Thyroid gland (tissue), 4 donors: Measurements from ENCODE around the gene ANGPT4. TPM values are rescaled to one million over a fixed set of nuclear protein-coding genes. Genes with fewer than 3 reads are reported as not detected.

Experiments
- DNase-seq, 2 donors: peaks; one replicate each; pipeline ENCODE4 v3.0.0-alpha.2; 2019
- H3K27ac ChIP-seq, 3 donors: fragments of 200-600 bp; sonication (generic); 1 replicate in 2 of 3; 2 replicates in 1 of 3; pipeline ENCODE4 v1.5.1; 2016 to 2019; ENCODE audit warnings: mild to moderate bottlenecking in 1 of 3, moderate library complexity in 1 of 3
- H3K27me3 ChIP-seq: fragments of 200-600 bp; sonication (generic); one replicate; pipeline ENCODE4 v1.5.1; 2019
- H3K36me3 ChIP-seq, 2 donors: fragments of 200-600 bp; sonication (generic); one replicate each; pipeline ENCODE4 v1.5.1; 2016 to 2019
- H3K4me1 ChIP-seq, 2 donors: fragments of 200-600 bp; sonication (generic); one replicate each; pipeline ENCODE4 v1.5.1; 2017 to 2019
- H3K4me3 ChIP-seq, 3 donors: fragments of 200-600 bp; sonication (generic); replicated peaks in 1 of 3; 1 replicate in 2 of 3; 2 replicates in 1 of 3; pipeline ENCODE4 v1.5.1; 2016; ENCODE audit warnings: mild to moderate bottlenecking in 1 of 3
- H3K9me3 ChIP-seq: fragments of 200-600 bp; sonication (generic); one replicate; pipeline ENCODE4 v1.5.1; 2017
- CTCF ChIP-seq, 6 experiments: fragments of 200-600 bp in 3 of 6; fragments of 450-650 bp in 3 of 6; sonication (generic) in 3 of 6; IDR thresholded peaks; one replicate each; pipeline ENCODE4 v1.5.1; 2016 to 2019; ENCODE audit warnings: antibody characterized with exemption in 6 of 6, mild to moderate bottlenecking in 2 of 6, inconsistent platforms in 1 of 6, moderate library complexity in 1 of 6
- POLR2A ChIP-seq, 2 donors: fragments of 450-650 bp; IDR thresholded peaks; one replicate each; pipeline ENCODE4 v1.6.1; 2017; ENCODE audit warnings: antibody characterized with exemption in 2 of 2, mild to moderate bottlenecking in 2 of 2, moderate library complexity in 1 of 2
- WGBS, 2 donors: methylation state at CpG; one replicate each; pipeline ENCODE4 v1.1.5; 2017; 5-methylcytosine and 5-hydroxymethylcytosine counted together
- intact Hi-C: fragments of 100-400 bp; cut with DNase I; formaldehyde crosslinking; loops from one replicate; pipeline ENCODE4 v1.15.1; 2023
- total RNA-seq, 4 donors: library from RNA; depleted of rRNA; stranded (reverse); fragments of >200 nt; gene quantifications; one replicate each; pipeline ENCODE4 v1.2.3, GENCODE V29; 2016

Gene ANGPT4
- total RNA-seq, 4 donors from 2014 or later, result 0.40 to 3.8 (median 3.2) TPM

- H3K36me3 ChIP-seq, result no peaks in the 10 kb centered on the region
- H3K9me3 ChIP-seq, result no peaks in the 10 kb centered on the region
- no peak for TF ChIP-seq POLR2A (IDR thresholded peaks at IDR 0.05)
- TF ChIP-seq CTCF (IDR thresholded peaks at IDR 0.05), result peak in 5 of 6 experiments; percentile 28 to 77 (median 60)
- DNase-seq, result peak; percentile 79 to 82
- H3K27ac ChIP-seq, result no peak overlapping the region
- 10 to 26% methylated on average over 14 to 41 of the region's 41 CpGs for WGBS, 2 donors
- H3K27me3 ChIP-seq, result no peaks in the 10 kb centered on the region
- peaks cover 12 to 13% of the 10 kb centered on the region in 2 donors for H3K4me1 ChIP-seq
- no peak overlapping the region for H3K4me3 ChIP-seq
- intact Hi-C loops, result loop anchor here (5.0 kb wide), 1 partner anchor 67 kb away; no protein-coding TSS in a partner anchor
Observed at GRCh38 chr20:884983-885952, 30.9 kb downstream of the ANGPT4 start.

- intact Hi-C loops, result no loop called here
- DNase-seq, result no peak
- TF ChIP-seq POLR2A (IDR thresholded peaks at IDR 0.05) (no peak), CTCF (IDR thresholded peaks at IDR 0.05) (no peak)
Observed at GRCh38 chr20:881783-882144, 34.4 kb downstream of the ANGPT4 start.

GRCh38 chr20:881051-881782 lies 34.9 kb downstream of the ANGPT4 start:
- peaks cover 7% of the 10 kb centered on the region in 2 donors for H3K4me1 ChIP-seq
- H3K9me3 ChIP-seq, result no peaks in the 10 kb centered on the region
- no peak for DNase-seq
- H3K4me3 ChIP-seq, result no peak overlapping the region
- WGBS, 2 donors, result 78 to 85% methylated on average over 10 of the region's 10 CpGs
- intact Hi-C loops, result no loop called here
- H3K27ac ChIP-seq, result no peak overlapping the region
- H3K36me3 ChIP-seq, result no peaks in the 10 kb centered on the region
- no peak for TF ChIP-seq POLR2A (IDR thresholded peaks at IDR 0.05)
- no peak for TF ChIP-seq CTCF (IDR thresholded peaks at IDR 0.05)
- no peaks in the 10 kb centered on the region for H3K27me3 ChIP-seq

More at GRCh38 chr20:881783-882144, 34.4 kb downstream of the ANGPT4 start:
- Histone ChIP-seq H3K27me3 (no peaks in the 10 kb centered on the region), H3K9me3 (no peaks in the 10 kb centered on the region), H3K27ac (no peak overlapping the region), H3K36me3 (no peaks in the 10 kb centered on the region), H3K4me1 (peaks cover 7% of the 10 kb centered on the region in 2 donors), H3K4me3 (no peak overlapping the region)

GRCh38 chr20:879626-880025 lies 36.5 kb downstream of the ANGPT4 start:
- intact Hi-C loops, result no loop called here
- Histone ChIP-seq H3K4me3 (no peak overlapping the region), H3K27ac (no peak overlapping the region), H3K4me1 (no peaks in the 10 kb centered on the region), H3K27me3 (no peaks in the 10 kb centered on the region), H3K36me3 (no peaks in the 10 kb centered on the region), H3K9me3 (no peaks in the 10 kb centered on the region)
- TF ChIP-seq POLR2A (IDR thresholded peaks at IDR 0.05) (no peak), CTCF (IDR thresholded peaks at IDR 0.05) (no peak)
- WGBS, 2 donors, result 57 to 59% methylated on average over 4 of the region's 4 CpGs
- DNase-seq, result no peak
